ENCODE data around the gene KDR.

The KDR gene

GRCh38 chr4:55037728-55038127 is 87.7 kb downstream of the KDR start:
- no peaks in the 10 kb centered on the region for H3K27me3 ChIP-seq (ENCODE audit: control insufficient read depth in 5 of 5, insufficient read depth in 4 of 5, low read length in 5 of 5)
- H3K4me1 ChIP-seq (ENCODE audit: control insufficient read depth in 5 of 5, insufficient read depth in 5 of 5, low read length in 5 of 5): peaks cover 1 to 14% (median 10%) of the 10 kb centered on the region in 5 donors
- H3K4me3 ChIP-seq (ENCODE audit: low read depth in 1 of 5, low read length in 5 of 5): no peak overlapping the region
- H3K9me3 ChIP-seq (ENCODE audit: control insufficient read depth in 5 of 5, low read length in 5 of 5): no peaks in the 10 kb centered on the region
- no peak overlapping the region for H3K27ac ChIP-seq (ENCODE audit: low read depth, low read length)
- H3K36me3 ChIP-seq (ENCODE audit: control insufficient read depth in 5 of 5, insufficient read depth in 5 of 5, low read length in 5 of 5): no peaks in the 10 kb centered on the region
- H3K9ac ChIP-seq (ENCODE audit: low read length in 5 of 5): no peak overlapping the region

DNA sequence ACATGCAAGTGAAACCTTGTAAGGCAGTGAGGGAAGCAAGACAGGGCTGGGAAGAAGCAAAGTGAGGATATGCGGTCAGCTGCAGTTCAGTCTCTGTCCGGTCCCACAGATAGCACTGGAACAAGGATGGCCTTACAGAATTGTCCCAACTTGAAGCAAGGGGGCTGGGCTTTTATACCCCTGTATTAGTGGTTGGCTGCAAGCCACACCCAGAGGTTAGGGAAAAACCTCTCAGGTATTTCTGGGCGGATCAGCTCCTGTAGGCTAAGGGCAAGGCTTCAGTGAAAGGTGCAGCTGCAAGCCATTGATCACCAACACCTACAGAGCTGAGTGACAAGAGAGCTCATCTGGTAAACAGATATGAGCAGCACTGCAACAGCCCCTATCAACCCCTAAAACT is 89.0 kb downstream of the KDR start:
- Histone ChIP-seq H3K4me3 (ENCODE audit: low read depth in 1 of 5, low read length in 5 of 5) (no peak overlapping the region), H3K36me3 (ENCODE audit: control insufficient read depth in 5 of 5, insufficient read depth in 5 of 5, low read length in 5 of 5) (no peaks in the 10 kb centered on the region), H3K4me1 (ENCODE audit: control insufficient read depth in 5 of 5, insufficient read depth in 5 of 5, low read length in 5 of 5) (peaks cover 1 to 14% (median 10%) of the 10 kb centered on the region in 5 donors), H3K27ac (ENCODE audit: low read depth, low read length) (no peak overlapping the region), H3K9me3 (ENCODE audit: control insufficient read depth in 5 of 5, low read length in 5 of 5) (no peaks in the 10 kb centered on the region), H3K27me3 (ENCODE audit: control insufficient read depth in 5 of 5, insufficient read depth in 4 of 5, low read length in 5 of 5) (no peaks in the 10 kb centered on the region), H3K9ac (ENCODE audit: low read length in 5 of 5) (no peak overlapping the region)

DNA sequence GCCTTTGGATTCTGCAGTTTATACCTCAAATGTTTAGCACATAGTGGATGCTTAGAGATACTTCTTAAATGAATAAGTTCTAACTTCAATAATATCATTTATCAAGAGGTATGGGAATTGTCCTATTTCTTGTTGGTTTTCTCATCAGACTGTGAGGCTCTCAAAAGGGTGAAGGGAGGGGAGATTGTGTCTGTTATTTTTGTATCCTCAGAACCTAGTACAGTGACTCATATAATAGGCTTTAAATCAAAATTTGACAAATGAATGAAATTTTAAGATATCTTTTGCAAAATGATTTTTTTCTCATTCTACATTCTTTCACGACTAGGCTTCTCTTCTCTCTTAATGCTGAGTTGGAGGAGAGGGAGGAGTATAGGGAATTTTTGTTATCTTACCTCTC is 89.5 kb downstream of the KDR start:
- Histone ChIP-seq H3K27me3 (ENCODE audit: control insufficient read depth in 5 of 5, insufficient read depth in 4 of 5, low read length in 5 of 5) (no peaks in the 10 kb centered on the region), H3K4me1 (ENCODE audit: control insufficient read depth in 5 of 5, insufficient read depth in 5 of 5, low read length in 5 of 5) (peaks cover 1 to 14% (median 10%) of the 10 kb centered on the region in 5 donors), H3K36me3 (ENCODE audit: control insufficient read depth in 5 of 5, insufficient read depth in 5 of 5, low read length in 5 of 5) (no peaks in the 10 kb centered on the region), H3K9ac (ENCODE audit: low read length in 5 of 5) (no peak overlapping the region), H3K9me3 (ENCODE audit: control insufficient read depth in 5 of 5, low read length in 5 of 5) (no peaks in the 10 kb centered on the region), H3K27ac (ENCODE audit: low read depth, low read length) (no peak overlapping the region), H3K4me3 (ENCODE audit: low read depth in 1 of 5, low read length in 5 of 5) (no peak overlapping the region)

GRCh38 chr4:55033296-55033695 is 92.1 kb downstream of the KDR start:
- H3K9ac ChIP-seq (ENCODE audit: low read length in 5 of 5): no peak overlapping the region
- no peaks in the 10 kb centered on the region for H3K36me3 ChIP-seq (ENCODE audit: control insufficient read depth in 5 of 5, insufficient read depth in 5 of 5, low read length in 5 of 5)
- H3K27me3 ChIP-seq (ENCODE audit: control insufficient read depth in 5 of 5, insufficient read depth in 4 of 5, low read length in 5 of 5): no peaks in the 10 kb centered on the region
- H3K27ac ChIP-seq (ENCODE audit: low read depth, low read length): no peak overlapping the region
- H3K4me3 ChIP-seq (ENCODE audit: low read depth in 1 of 5, low read length in 5 of 5): no peak overlapping the region
- H3K9me3 ChIP-seq (ENCODE audit: control insufficient read depth in 5 of 5, low read length in 5 of 5): no peaks in the 10 kb centered on the region
- peaks cover 1 to 14% (median 7%) of the 10 kb centered on the region in 5 donors for H3K4me1 ChIP-seq (ENCODE audit: control insufficient read depth in 5 of 5, insufficient read depth in 5 of 5, low read length in 5 of 5)

GRCh38 chr4:55032788-55033187 is 92.6 kb downstream of the KDR start:
- Histone ChIP-seq H3K9ac (ENCODE audit: low read length in 5 of 5) (no peak overlapping the region), H3K4me1 (ENCODE audit: control insufficient read depth in 5 of 5, insufficient read depth in 5 of 5, low read length in 5 of 5) (peaks cover 0 to 10% (median 2%) of the 10 kb centered on the region in 5 donors), H3K36me3 (ENCODE audit: control insufficient read depth in 5 of 5, insufficient read depth in 5 of 5, low read length in 5 of 5) (no peaks in the 10 kb centered on the region), H3K9me3 (ENCODE audit: control insufficient read depth in 5 of 5, low read length in 5 of 5) (no peaks in the 10 kb centered on the region), H3K27ac (ENCODE audit: low read depth, low read length) (no peak overlapping the region), H3K4me3 (ENCODE audit: low read depth in 1 of 5, low read length in 5 of 5) (no peak overlapping the region), H3K27me3 (ENCODE audit: control insufficient read depth in 5 of 5, insufficient read depth in 4 of 5, low read length in 5 of 5) (no peaks in the 10 kb centered on the region)

DNA sequence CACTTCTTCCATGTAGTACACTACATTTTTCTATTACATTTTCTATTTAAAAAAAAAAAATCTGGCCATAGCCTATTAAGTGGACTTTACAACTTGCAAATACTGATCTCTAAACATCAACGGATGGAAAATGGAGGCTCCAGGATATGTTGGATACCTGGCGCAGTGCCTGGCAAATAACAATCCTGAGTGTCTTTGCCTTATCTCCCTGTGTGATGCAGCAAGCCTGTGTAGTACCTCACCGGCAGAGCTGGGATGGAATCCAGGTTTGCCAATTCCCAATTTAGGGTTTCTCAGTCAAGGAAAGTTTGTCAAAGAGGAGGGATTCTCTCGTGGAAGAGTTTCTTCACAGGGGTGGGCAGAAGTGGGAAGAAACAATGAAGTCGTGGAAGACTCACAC is 93.2 kb downstream of the KDR start:
- Histone ChIP-seq H3K36me3 (ENCODE audit: control insufficient read depth in 5 of 5, insufficient read depth in 5 of 5, low read length in 5 of 5) (no peaks in the 10 kb centered on the region), H3K27me3 (ENCODE audit: control insufficient read depth in 5 of 5, insufficient read depth in 4 of 5, low read length in 5 of 5) (no peaks in the 10 kb centered on the region), H3K4me1 (ENCODE audit: control insufficient read depth in 5 of 5, insufficient read depth in 5 of 5, low read length in 5 of 5) (peaks cover 0 to 10% (median 2%) of the 10 kb centered on the region in 5 donors), H3K27ac (ENCODE audit: low read depth, low read length) (no peak overlapping the region), H3K9me3 (ENCODE audit: control insufficient read depth in 5 of 5, low read length in 5 of 5) (no peaks in the 10 kb centered on the region), H3K4me3 (ENCODE audit: low read depth in 1 of 5, low read length in 5 of 5) (no peak overlapping the region), H3K9ac (ENCODE audit: low read length in 5 of 5) (no peak overlapping the region)

- Histone ChIP-seq H3K4me3 (ENCODE audit: low read depth in 1 of 5, low read length in 5 of 5) (no peak overlapping the region), H3K27ac (ENCODE audit: low read depth, low read length) (no peak overlapping the region), H3K27me3 (ENCODE audit: control insufficient read depth in 5 of 5, insufficient read depth in 4 of 5, low read length in 5 of 5) (no peaks in the 10 kb centered on the region), H3K36me3 (ENCODE audit: control insufficient read depth in 5 of 5, insufficient read depth in 5 of 5, low read length in 5 of 5) (no peaks in the 10 kb centered on the region), H3K9ac (ENCODE audit: low read length in 5 of 5) (no peak overlapping the region), H3K4me1 (ENCODE audit: control insufficient read depth in 5 of 5, insufficient read depth in 5 of 5, low read length in 5 of 5) (peaks cover 0 to 10% (median 2%) of the 10 kb centered on the region in 5 donors), H3K9me3 (ENCODE audit: control insufficient read depth in 5 of 5, low read length in 5 of 5) (no peaks in the 10 kb centered on the region)
These were observed 94.2 kb downstream of the KDR start for GRCh38 chr4:55031158-55031557.

DNA sequence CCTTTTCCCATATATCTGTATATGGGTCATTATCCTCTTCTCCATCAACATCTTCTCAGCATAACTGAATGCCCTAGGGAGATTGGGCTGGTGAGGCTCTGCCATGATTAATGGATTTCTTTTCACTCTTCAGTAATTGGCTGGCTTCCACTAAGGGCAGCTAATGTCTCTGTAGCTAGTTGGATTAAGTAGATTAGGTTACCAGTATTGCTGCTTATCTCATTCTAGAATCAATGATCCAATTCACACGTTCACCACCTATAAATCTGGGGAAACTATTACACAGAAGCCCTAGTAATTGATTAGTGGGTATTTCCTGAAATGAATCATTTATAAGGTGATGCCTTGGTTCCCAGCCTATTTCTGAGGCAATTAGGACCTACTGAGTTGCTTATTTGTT is 94.8 kb downstream of the KDR start:
- H3K27ac ChIP-seq (ENCODE audit: low read depth, low read length): no peak overlapping the region
- no peak overlapping the region for H3K4me3 ChIP-seq (ENCODE audit: low read depth in 1 of 5, low read length in 5 of 5)
- no peak overlapping the region for H3K9ac ChIP-seq (ENCODE audit: low read length in 5 of 5)
- no peaks in the 10 kb centered on the region for H3K36me3 ChIP-seq (ENCODE audit: control insufficient read depth in 5 of 5, insufficient read depth in 5 of 5, low read length in 5 of 5)
- H3K27me3 ChIP-seq (ENCODE audit: control insufficient read depth in 5 of 5, insufficient read depth in 4 of 5, low read length in 5 of 5): no peaks in the 10 kb centered on the region
- no peaks in the 10 kb centered on the region for H3K9me3 ChIP-seq (ENCODE audit: control insufficient read depth in 5 of 5, low read length in 5 of 5)
- H3K4me1 ChIP-seq (ENCODE audit: control insufficient read depth in 5 of 5, insufficient read depth in 5 of 5, low read length in 5 of 5): peaks cover 0 to 10% (median 2%) of the 10 kb centered on the region in 5 donors

DNA sequence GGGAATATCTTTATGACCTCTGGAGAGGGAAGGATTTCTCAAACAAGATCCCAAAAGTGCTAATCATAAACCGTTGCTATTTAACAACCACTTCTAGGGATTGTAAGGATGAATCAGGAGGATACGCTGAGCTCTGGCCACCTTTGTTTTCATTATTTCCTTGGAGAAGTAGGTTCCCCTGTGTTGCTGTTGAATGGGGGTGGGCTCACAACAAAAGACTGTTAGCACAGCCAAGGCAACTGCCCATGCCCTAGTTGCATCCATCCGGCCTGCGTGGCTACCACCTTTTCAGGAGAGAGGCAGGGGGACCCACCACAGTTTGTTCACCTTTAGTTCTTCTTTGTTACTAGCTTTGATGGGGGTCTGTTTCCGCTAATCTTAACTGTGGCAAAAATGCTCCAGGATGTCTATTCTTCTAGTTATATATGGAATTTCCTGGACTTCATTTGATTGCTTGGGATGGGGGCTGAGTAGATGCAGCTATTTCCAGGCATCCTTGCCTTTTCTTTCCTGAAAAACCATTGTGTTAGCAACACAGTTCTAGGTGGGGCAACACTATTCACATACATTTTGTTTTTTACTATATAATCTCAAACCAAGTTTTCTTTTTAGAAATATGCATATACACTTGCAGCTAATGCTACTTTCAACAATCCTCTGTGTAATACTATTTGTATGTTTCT is 95.4 kb downstream of the KDR start:
- no peaks in the 10 kb centered on the region for H3K9me3 ChIP-seq (ENCODE audit: control insufficient read depth in 5 of 5, low read length in 5 of 5)
- H3K27ac ChIP-seq (ENCODE audit: low read depth, low read length): no peak overlapping the region
- H3K36me3 ChIP-seq (ENCODE audit: control insufficient read depth in 5 of 5, insufficient read depth in 5 of 5, low read length in 5 of 5): no peaks in the 10 kb centered on the region
- no peak overlapping the region for H3K9ac ChIP-seq (ENCODE audit: low read length in 5 of 5)
- H3K27me3 ChIP-seq (ENCODE audit: control insufficient read depth in 5 of 5, insufficient read depth in 4 of 5, low read length in 5 of 5): no peaks in the 10 kb centered on the region
- H3K4me1 ChIP-seq (ENCODE audit: control insufficient read depth in 5 of 5, insufficient read depth in 5 of 5, low read length in 5 of 5): peaks cover 0 to 10% (median 2%) of the 10 kb centered on the region in 5 donors
- H3K4me3 ChIP-seq (ENCODE audit: low read depth in 1 of 5, low read length in 5 of 5): no peak overlapping the region

DNA sequence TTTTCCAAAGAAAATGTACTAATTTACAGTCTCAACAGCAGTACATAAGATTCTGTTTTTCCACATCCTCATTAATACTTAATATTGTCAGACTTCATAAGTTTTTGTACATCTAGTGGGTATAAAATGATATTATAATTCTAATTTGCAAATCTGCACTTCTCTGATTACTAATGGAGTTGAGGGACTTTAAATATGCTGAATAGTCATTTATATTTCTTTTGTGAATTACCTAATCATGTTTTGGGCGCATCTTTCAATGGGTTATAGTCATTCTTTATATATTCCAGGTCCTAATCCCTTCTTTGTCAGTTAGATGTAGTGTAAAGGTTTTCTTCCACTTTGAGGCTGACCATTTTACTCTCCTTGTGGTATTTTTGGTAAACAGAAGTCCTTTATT is 96.1 kb downstream of the KDR start:
- Histone ChIP-seq H3K4me3 (ENCODE audit: low read depth in 1 of 5, low read length in 5 of 5) (no peak overlapping the region), H3K27ac (ENCODE audit: low read depth, low read length) (no peak overlapping the region), H3K9me3 (ENCODE audit: control insufficient read depth in 5 of 5, low read length in 5 of 5) (no peaks in the 10 kb centered on the region), H3K27me3 (ENCODE audit: control insufficient read depth in 5 of 5, insufficient read depth in 4 of 5, low read length in 5 of 5) (no peaks in the 10 kb centered on the region), H3K9ac (ENCODE audit: low read length in 5 of 5) (no peak overlapping the region), H3K4me1 (ENCODE audit: control insufficient read depth in 5 of 5, insufficient read depth in 5 of 5, low read length in 5 of 5) (peaks cover 0 to 10% (median 2%) of the 10 kb centered on the region in 5 donors), H3K36me3 (ENCODE audit: control insufficient read depth in 5 of 5, insufficient read depth in 5 of 5, low read length in 5 of 5) (no peaks in the 10 kb centered on the region)

Data from subcutaneous abdominal adipose tissue (tissue), 5 donors.